ENCODE data around the gene HS3ST2. TPM values are rescaled to one million over a fixed set of nuclear protein-coding genes. Genes with fewer than 3 reads are reported as not detected.
A peak's percentile ranks its signal among the peaks of the same experiment; 100 is the strongest.
"Not testable (repeated sequence)": the region's sequence is repeated elsewhere in the genome, so short reads cannot be mapped to it uniquely, and the experiment has no call there.

Gene HS3ST2
- total RNA-seq, 2 donors from 2014 or later = 0.77 to 2.8 TPM

- intact Hi-C loops (cut with DNase I) = no loop called here
- no peak for TF ChIP-seq POLR2AphosphoS5 (IDR thresholded peaks at IDR 0.05)
- TF ChIP-seq, protein P1, sequence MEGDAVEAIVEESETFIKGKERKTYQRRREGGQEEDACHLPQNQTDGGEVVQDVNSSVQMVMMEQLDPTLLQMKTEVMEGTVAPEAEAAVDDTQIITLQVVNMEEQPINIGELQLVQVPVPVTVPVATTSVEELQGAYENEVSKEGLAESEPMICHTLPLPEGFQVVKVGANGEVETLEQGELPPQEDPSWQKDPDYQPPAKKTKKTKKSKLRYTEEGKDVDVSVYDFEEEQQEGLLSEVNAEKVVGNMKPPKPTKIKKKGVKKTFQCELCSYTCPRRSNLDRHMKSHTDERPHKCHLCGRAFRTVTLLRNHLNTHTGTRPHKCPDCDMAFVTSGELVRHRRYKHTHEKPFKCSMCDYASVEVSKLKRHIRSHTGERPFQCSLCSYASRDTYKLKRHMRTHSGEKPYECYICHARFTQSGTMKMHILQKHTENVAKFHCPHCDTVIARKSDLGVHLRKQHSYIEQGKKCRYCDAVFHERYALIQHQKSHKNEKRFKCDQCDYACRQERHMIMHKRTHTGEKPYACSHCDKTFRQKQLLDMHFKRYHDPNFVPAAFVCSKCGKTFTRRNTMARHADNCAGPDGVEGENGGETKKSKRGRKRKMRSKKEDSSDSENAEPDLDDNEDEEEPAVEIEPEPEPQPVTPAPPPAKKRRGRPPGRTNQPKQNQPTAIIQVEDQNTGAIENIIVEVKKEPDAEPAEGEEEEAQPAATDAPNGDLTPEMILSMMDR (IDR thresholded peaks at IDR 0.05) = no peak
- no peaks in the 10 kb centered on the region for H3K27me3 ChIP-seq (replicated peaks; ENCODE audit: insufficient read depth)
- H3K4me1 ChIP-seq (replicated peaks) = no peaks in the 10 kb centered on the region
- H3K27ac ChIP-seq = no peak overlapping the region
- H3K4me3 ChIP-seq = no peak overlapping the region
- no peaks in the 10 kb centered on the region for H3K9me3 ChIP-seq
- 23% methylated on average over 4 of the region's 4 CpGs for WGBS
- DNase-seq (ENCODE audit: low spot score) = no peak
- no peaks in the 10 kb centered on the region for H3K36me3 ChIP-seq
These were observed 74.8 kb downstream of the HS3ST2 start for GRCh38 chr16:22888791-22889190.

DNA sequence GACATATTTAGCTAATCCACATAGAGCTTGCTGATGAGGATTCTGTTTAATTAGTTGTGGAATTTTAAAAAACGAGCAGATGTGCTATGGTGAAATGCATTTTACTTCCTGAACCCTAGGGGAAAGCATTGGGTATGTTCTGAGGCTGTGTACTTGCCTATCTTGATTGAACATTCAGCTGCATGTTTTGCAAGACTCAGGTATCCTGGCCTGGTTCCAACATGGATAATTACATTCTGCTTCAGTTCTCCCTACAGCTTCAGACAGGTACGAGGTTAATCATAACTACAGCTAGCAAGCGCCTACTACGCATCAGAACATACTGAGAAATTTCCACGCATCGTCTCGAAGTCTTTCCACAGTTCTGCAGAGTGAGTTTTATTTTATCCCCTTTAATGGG lies 77.0 kb downstream of the HS3ST2 start:
- no peaks in the 10 kb centered on the region for H3K4me1 ChIP-seq (replicated peaks)
- H3K9me3 ChIP-seq = no peaks in the 10 kb centered on the region
- H3K4me3 ChIP-seq = no peak overlapping the region
- no peak for DNase-seq (ENCODE audit: low spot score)
- H3K36me3 ChIP-seq = no peaks in the 10 kb centered on the region
- 80% methylated on average over 7 of the region's 7 CpGs for WGBS
- intact Hi-C loops (cut with DNase I) = loop anchor here (10.0 kb wide), 1 partner anchor 174 kb away; no protein-coding TSS in a partner anchor
- no peak overlapping the region for H3K27ac ChIP-seq
- H3K27me3 ChIP-seq (replicated peaks; ENCODE audit: insufficient read depth) = no peaks in the 10 kb centered on the region
- TF ChIP-seq, protein P1 (IDR thresholded peaks at IDR 0.05) = no peak
- TF ChIP-seq POLR2A (IDR thresholded peaks at IDR 0.05) = no peak
- TF ChIP-seq POLR2AphosphoS5 (IDR thresholded peaks at IDR 0.05) = no peak

- no peak overlapping the region for H3K27ac ChIP-seq
- H3K27me3 ChIP-seq (replicated peaks; ENCODE audit: insufficient read depth) = peaks cover 4% of the 10 kb centered on the region
- H3K9me3 ChIP-seq = no peaks in the 10 kb centered on the region
- TF ChIP-seq POLR2A (IDR thresholded peaks at IDR 0.05) = no peak
- TF ChIP-seq, protein P1 (IDR thresholded peaks at IDR 0.05) = no peak
- TF ChIP-seq POLR2AphosphoS5 (IDR thresholded peaks at IDR 0.05) = no peak
- no peaks in the 10 kb centered on the region for H3K4me1 ChIP-seq (replicated peaks)
- no peak overlapping the region for H3K4me3 ChIP-seq
- DNase-seq (ENCODE audit: low spot score) = no peak
- no peaks in the 10 kb centered on the region for H3K36me3 ChIP-seq
- intact Hi-C loops (cut with DNase I) = loop anchor here (2.0 to 10.0 kb wide), 3 partner anchors 168 to 538 kb away; no protein-coding TSS in a partner anchor
- 67% methylated on average over 1 of the region's 1 CpG for WGBS
These were observed 83.2 kb downstream of the HS3ST2 start for GRCh38 chr16:22897184-22897583.

DNA sequence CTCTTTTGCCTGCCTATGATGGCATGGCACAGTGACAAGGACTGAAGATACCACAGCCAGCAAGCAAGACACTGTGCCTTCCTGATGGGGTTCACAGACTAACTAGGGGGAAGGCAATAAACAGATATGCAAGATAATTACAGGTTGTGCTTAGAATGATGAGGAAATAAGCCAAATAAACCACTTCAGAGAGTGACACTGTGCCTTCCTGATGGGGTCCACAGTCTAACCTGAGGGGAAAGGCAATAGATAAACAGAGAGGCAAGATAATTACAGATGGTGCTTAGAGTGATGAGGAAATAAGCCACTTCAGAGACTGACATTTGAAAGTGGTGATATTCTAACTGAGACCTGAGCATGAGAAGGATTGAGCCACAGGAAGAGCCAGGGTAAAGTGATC lies 84.2 kb downstream of the HS3ST2 start:
- H3K9me3 ChIP-seq = no peaks in the 10 kb centered on the region
- intact Hi-C loops (cut with DNase I) = loop anchor here (5.0 to 10.0 kb wide), 2 partner anchors 167 to 221 kb away; no protein-coding TSS in a partner anchor

DNA sequence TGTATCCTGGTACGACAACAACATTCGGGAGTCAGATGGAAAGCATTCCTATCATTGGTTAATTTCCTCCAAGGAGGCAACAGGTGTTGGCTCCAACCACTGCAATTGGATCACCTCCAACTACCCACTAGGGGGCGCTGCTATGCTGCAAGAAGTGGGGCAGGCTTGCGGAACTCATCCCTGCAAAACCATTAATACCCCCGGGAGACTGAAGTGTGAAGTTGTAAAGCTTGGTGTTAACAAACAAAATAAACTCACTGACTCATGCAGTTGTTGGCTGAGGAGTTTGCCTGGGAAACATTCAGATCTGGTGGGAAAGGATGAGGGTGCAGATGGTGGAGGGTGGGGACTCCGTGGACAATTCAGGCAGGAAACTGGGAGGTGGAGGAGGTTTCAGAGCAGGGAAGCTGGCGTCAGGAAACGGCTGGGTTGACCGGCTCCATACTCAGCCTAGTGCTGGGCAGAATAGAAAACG lies 84.9 kb downstream of the HS3ST2 start:
- TF ChIP-seq POLR2A (IDR thresholded peaks at IDR 0.05) = no peak
- TF ChIP-seq, protein P1 (IDR thresholded peaks at IDR 0.05) = peak; percentile 60 to 81 (median 64)
- TF ChIP-seq POLR2AphosphoS5 (IDR thresholded peaks at IDR 0.05) = peak; percentile 13
- H3K9me3 ChIP-seq = no peaks in the 10 kb centered on the region
- intact Hi-C loops (cut with DNase I) = loop anchor here (5.0 to 10.0 kb wide), 2 partner anchors 166 to 222 kb away; no protein-coding TSS in a partner anchor
- DNase-seq (ENCODE audit: low spot score) = peak; percentile 43
- H3K27ac ChIP-seq = no peak overlapping the region
- no peak overlapping the region for H3K4me3 ChIP-seq
- no peaks in the 10 kb centered on the region for H3K4me1 ChIP-seq (replicated peaks)
- H3K27me3 ChIP-seq (replicated peaks; ENCODE audit: insufficient read depth) = peaks cover 4% of the 10 kb centered on the region
- H3K36me3 ChIP-seq = no peaks in the 10 kb centered on the region
- WGBS = 3% methylated on average over 10 of the region's 10 CpGs

More for the DNA sequence above, 84.2 kb downstream of the HS3ST2 start:
- Histone ChIP-seq H3K27ac (no peak overlapping the region), H3K4me1 (replicated peaks) (no peaks in the 10 kb centered on the region), H3K27me3 (replicated peaks; ENCODE audit: insufficient read depth) (peaks cover 4% of the 10 kb centered on the region), H3K4me3 (no peak overlapping the region), H3K36me3 (no peaks in the 10 kb centered on the region)
- no peak for DNase-seq (ENCODE audit: low spot score)
- no peak for TF ChIP-seq POLR2A (IDR thresholded peaks at IDR 0.05)
- no peak for TF ChIP-seq POLR2AphosphoS5 (IDR thresholded peaks at IDR 0.05)
- TF ChIP-seq, protein P1 (IDR thresholded peaks at IDR 0.05) = no peak

DNA sequence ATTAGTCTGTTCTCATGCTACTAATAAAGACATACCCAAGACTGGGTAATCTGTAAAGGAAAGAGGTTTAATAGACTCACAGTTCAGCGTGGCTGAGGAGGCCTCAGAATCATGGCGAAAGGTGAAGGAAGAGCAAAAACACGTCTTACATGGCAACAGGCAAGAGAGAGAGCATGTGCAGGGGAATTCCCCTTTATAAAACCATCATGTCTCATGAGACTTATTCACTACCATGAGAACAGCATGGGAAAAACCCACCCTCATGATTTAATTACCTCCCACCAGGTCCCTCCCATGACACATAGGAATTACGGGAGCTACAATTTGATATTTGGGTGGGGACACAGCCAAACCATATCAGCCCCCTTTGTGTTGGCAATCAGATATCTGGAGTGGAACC lies 85.6 kb downstream of the HS3ST2 start:
- H3K27me3 ChIP-seq (replicated peaks; ENCODE audit: insufficient read depth); H3K4me1 ChIP-seq (replicated peaks); H3K36me3 ChIP-seq; H3K27ac ChIP-seq; H3K9me3 ChIP-seq; H3K4me3 ChIP-seq; DNase-seq (ENCODE audit: low spot score): not testable (repeated sequence)
- 57% methylated on average over 4 of the region's 4 CpGs for WGBS
- intact Hi-C loops (cut with DNase I) = loop anchor here (5.0 to 10.0 kb wide), 2 partner anchors 165 to 222 kb away; no protein-coding TSS in a partner anchor
